Large intestine (tissue), 3 donors: ENCODE data around the gene SCMH1. TPM values are rescaled to one million over a fixed set of nuclear protein-coding genes. Genes with fewer than 3 reads are reported as not detected.
"Not testable (repeated sequence)": the region's sequence is repeated elsewhere in the genome, so short reads cannot be mapped to it uniquely, and the experiment has no call there.

Experiments used
- DNase-seq, 2 donors: peaks; one replicate each; pipeline versions ENCODE4 v3.0.0 to v3.0.0-alpha.2; 2013
- H3K27ac ChIP-seq: one replicate; pipeline ENCODE4 v1.5.1; 2013; ENCODE audit warnings: low read length
- H3K27me3 ChIP-seq: 2 replicates; pipeline ENCODE4 v1.6.1; 2013; ENCODE audit warnings: low read length; ENCODE audit not compliant: control insufficient read depth, insufficient read depth
- H3K36me3 ChIP-seq: 2 replicates; pipeline ENCODE4 v1.6.1; 2013; ENCODE audit warnings: low read length; ENCODE audit not compliant: control insufficient read depth, insufficient read depth
- H3K4me1 ChIP-seq: one replicate; pipeline ENCODE4 v1.6.1; 2013; ENCODE audit warnings: low read length; ENCODE audit not compliant: control insufficient read depth, insufficient read depth
- H3K4me3 ChIP-seq: one replicate; pipeline ENCODE4 v1.5.1; 2013; ENCODE audit warnings: low read length
- H3K9me3 ChIP-seq: one replicate; pipeline ENCODE4 v1.6.1; 2013; ENCODE audit warnings: mild to moderate bottlenecking, low read depth, low read length, moderate library complexity; ENCODE audit not compliant: control insufficient read depth
- WGBS: methylation state at CpG from one replicate; pipeline ENCODE4 v1.1.5; 2013; ENCODE audit warnings: low lambda C conversion rate; ENCODE audit not compliant: insufficient coverage; 5-methylcytosine and 5-hydroxymethylcytosine counted together
- polyA plus RNA-seq: library from polyadenylated mRNA; unstranded; fragments of 120-200 nt; gene quantifications from one replicate; pipeline ENCODE4 v1.2.1, GENCODE V29; 2013

Gene SCMH1
- polyA plus RNA-seq, 1 donor, result 42.8 TPM

DNA sequence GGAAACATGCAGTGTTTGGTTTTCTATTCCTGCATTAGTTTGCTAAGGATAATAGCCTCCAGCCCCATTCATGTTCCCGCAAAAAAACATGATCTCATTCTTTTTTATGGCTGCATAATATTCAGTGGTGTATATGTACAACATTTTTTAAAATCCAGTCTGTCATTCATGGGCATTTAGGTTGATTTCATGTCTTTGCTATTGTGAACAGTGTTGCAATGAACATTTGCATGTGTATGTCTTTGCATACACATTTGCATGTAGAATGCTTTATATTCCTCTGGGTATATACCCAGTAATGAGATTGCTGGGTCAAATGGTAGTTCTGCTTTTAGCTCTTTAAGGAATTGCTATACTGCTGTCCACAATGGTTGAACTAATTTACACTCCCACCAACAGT, 9.0 kb upstream of the SCMH1 start:
- H3K4me1 ChIP-seq, H3K4me3 ChIP-seq, H3K9me3 ChIP-seq, H3K27me3 ChIP-seq, DNase-seq, H3K36me3 ChIP-seq, H3K27ac ChIP-seq: not testable (repeated sequence)
- WGBS, result 100% methylated on average over 1 of the region's 1 CpG

GRCh38 chr1:41249319-41249718, 7.2 kb upstream of the SCMH1 start:
- H3K36me3 ChIP-seq, result no peaks in the 10 kb centered on the region
- H3K27me3 ChIP-seq, result no peaks in the 10 kb centered on the region
- no peak for DNase-seq
- WGBS, result no CpG with 5 or more reads among the region's 5 CpGs
- H3K4me3 ChIP-seq, result no peak overlapping the region
- no peak overlapping the region for H3K27ac ChIP-seq
- H3K4me1 ChIP-seq, result peaks cover 12% of the 10 kb centered on the region
- H3K9me3 ChIP-seq, result no peaks in the 10 kb centered on the region

GRCh38 chr1:41246568-41246967, 4.5 kb upstream of the SCMH1 start:
- WGBS, result no CpG with 5 or more reads among the region's 1 CpG
- Histone ChIP-seq H3K9me3 (no peaks in the 10 kb centered on the region), H3K4me3 (no peak overlapping the region), H3K36me3 (no peaks in the 10 kb centered on the region), H3K27me3 (no peaks in the 10 kb centered on the region), H3K4me1 (peaks cover 26% of the 10 kb centered on the region), H3K27ac (no peak overlapping the region)
- DNase-seq, result no peak

GRCh38 chr1:41245659-41246058, 3.6 kb upstream of the SCMH1 start:
- peak in 1 of 2 donors; percentile 34 for DNase-seq
- H3K9me3 ChIP-seq, result no peaks in the 10 kb centered on the region
- peaks cover 28% of the 10 kb centered on the region for H3K4me1 ChIP-seq
- H3K27ac ChIP-seq, result peak overlapping the region; percentile 5
- no peaks in the 10 kb centered on the region for H3K36me3 ChIP-seq
- H3K27me3 ChIP-seq, result no peaks in the 10 kb centered on the region
- no peak overlapping the region for H3K4me3 ChIP-seq
- no CpG with 5 or more reads among the region's 2 CpGs for WGBS

GRCh38 chr1:41243079-41243385, 926 bp upstream of the SCMH1 start:
- WGBS, result no CpG with 5 or more reads among the region's 3 CpGs
- Histone ChIP-seq H3K4me1 (peaks cover 48% of the 10 kb centered on the region), H3K27ac (peak overlapping the region; percentile 95), H3K36me3 (no peaks in the 10 kb centered on the region), H3K4me3 (peak overlapping the region; percentile 69), H3K27me3 (no peaks in the 10 kb centered on the region), H3K9me3 (no peaks in the 10 kb centered on the region)
- peak; percentile 40 to 71 for DNase-seq

GRCh38 chr1:41242342-41243078, 404 bp upstream of the SCMH1 start:
- WGBS, result no CpG with 5 or more reads among the region's 51 CpGs
- Histone ChIP-seq H3K4me1 (peaks cover 53% of the 10 kb centered on the region), H3K36me3 (no peaks in the 10 kb centered on the region), H3K27me3 (no peaks in the 10 kb centered on the region), H3K9me3 (no peaks in the 10 kb centered on the region), H3K27ac (peak overlapping the region; percentile 95), H3K4me3 (peak overlapping the region; percentile 69)
- DNase-seq, result peak; percentile 15 to 53

DNA sequence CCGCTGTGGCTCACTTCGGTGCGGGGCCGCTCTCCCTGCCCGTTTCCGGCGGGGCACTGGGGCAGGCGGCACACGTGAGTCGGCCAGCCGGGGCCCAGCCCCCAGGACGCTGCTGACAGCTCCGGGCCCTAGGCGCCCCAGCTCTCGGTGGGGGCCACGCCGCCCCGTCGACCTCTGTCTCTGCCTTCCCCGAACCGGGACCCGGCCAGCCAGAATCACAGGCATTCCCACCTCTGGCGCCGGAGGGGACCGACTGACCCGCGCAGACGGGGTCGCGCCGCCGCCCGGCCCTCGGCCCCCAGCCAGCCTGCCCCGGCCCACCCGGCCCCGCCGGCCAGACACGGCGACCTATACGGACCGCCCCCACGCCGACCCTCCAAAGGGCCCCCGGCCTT, 755 bp downstream of the SCMH1 start:
- WGBS, result no CpG with 5 or more reads among the region's 45 CpGs
- Histone ChIP-seq H3K36me3 (no peaks in the 10 kb centered on the region), H3K4me3 (peak overlapping the region; percentile 30), H3K4me1 (peaks cover 57% of the 10 kb centered on the region), H3K27me3 (no peaks in the 10 kb centered on the region), H3K9me3 (no peaks in the 10 kb centered on the region), H3K27ac (peak overlapping the region; percentile 63)
- peak; percentile 54 to 81 for DNase-seq

- H3K9me3 ChIP-seq, result no peaks in the 10 kb centered on the region
- peak overlapping the region; percentile 63 for H3K27ac ChIP-seq
- peaks cover 61% of the 10 kb centered on the region for H3K4me1 ChIP-seq
- no CpG with 5 or more reads among the region's 12 CpGs for WGBS
- no peaks in the 10 kb centered on the region for H3K27me3 ChIP-seq
- H3K4me3 ChIP-seq, result peak overlapping the region; percentile 30
- no peaks in the 10 kb centered on the region for H3K36me3 ChIP-seq
- DNase-seq, result no peak
These were observed 1.2 kb downstream of the SCMH1 start for GRCh38 chr1:41240781-41241353.

- Histone ChIP-seq H3K27me3 (no peaks in the 10 kb centered on the region), H3K9me3 (no peaks in the 10 kb centered on the region), H3K4me1 (peaks cover 54% of the 10 kb centered on the region), H3K36me3 (no peaks in the 10 kb centered on the region), H3K27ac (peak overlapping the region; percentile 63), H3K4me3 (no peak overlapping the region)
- peak; percentile 17 to 45 for DNase-seq
These were observed 2.0 kb downstream of the SCMH1 start for GRCh38 chr1:41239988-41240610.

DNA sequence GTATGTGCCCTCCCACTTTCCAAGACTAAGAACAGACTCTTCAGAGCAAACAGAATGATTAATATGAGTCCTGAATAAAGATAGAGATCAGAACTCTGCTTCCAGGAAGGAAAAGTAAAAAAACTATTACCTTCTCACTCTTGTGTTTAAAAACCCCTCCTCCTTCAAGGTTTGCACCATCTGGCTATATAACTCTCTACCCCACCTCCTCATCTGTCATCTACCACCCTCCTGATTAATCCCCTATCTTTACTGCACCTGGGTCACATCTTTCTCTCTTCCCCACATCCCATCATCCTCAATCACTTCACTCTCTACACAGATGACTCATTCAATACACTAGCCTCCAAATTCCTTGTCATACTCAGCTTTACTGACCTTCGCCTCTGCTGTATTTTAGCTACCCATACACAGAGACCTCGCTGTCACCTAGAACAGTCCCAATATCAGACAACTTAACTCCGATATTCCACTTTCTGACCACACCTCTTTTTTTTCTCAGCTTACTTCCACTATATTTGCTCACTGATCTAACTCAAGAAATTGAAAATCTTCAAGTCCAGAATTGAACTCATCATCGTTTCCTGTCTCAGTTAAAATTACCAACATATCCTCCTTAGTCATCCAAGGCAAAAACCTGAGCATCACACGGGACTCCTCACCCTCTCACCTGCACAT, 3.7 kb downstream of the SCMH1 start:
- no peaks in the 10 kb centered on the region for H3K36me3 ChIP-seq
- peak overlapping the region; percentile 0 for H3K27ac ChIP-seq
- no peak overlapping the region for H3K4me3 ChIP-seq
- DNase-seq, result peak in 1 of 2 donors; percentile 23
- no peaks in the 10 kb centered on the region for H3K9me3 ChIP-seq
- H3K4me1 ChIP-seq, result peaks cover 52% of the 10 kb centered on the region
- 76% methylated on average over 3 of the region's 5 CpGs for WGBS
- H3K27me3 ChIP-seq, result no peaks in the 10 kb centered on the region
